CMK (cell line): ENCODE data around the gene RHOA.

ENCODE experiments used
- DNase-seq: peaks from one replicate; pipeline ENCODE4 v3.0.0-alpha.2; 2010; ENCODE audit warnings: low read depth

The RHOA gene

DNA sequence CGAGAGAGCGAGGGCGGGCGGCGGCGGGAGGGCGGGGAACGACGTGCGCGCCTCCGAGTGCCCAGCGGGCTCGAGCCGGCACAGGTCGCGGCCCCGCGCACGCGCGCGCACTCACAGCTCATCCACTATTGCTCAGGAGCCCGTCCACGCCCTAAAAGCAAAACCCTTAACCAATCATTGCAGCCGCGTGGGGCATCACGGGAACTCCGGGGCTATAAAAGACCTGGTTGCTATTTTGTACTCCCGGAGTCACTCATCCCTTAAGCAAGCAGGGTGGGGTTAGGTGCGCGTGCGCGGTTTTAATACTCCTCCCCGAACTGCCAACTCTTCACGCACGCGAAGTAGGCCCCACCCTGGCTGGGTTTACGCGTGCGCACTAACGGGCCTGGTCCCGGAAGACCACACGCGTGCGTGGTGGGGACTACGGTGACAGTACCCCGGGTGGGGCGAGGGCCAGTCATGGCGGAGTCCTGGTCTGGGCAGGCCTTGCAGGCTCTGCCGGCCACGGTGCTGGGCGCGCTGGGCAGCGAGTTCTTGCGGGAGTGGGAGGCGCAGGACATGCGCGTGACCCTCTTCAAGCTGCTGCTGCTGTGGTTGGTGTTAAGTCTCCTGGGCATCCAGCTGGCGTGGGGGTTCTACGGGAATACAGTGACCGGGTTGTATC lies at the start of gene RHOA, which contains the start of gene TCTA:
RHOA (minus strand) TSS at position 9 of the 664 bp plus-strand sequence. CDS start 36,387 bp downstream, outside the sequence.
TCTA (plus strand) TSS at position 456 of the 664 bp plus-strand sequence; CDS start at position 460, 4 bp downstream.
- peak; percentile 99 for DNase-seq

DNA sequence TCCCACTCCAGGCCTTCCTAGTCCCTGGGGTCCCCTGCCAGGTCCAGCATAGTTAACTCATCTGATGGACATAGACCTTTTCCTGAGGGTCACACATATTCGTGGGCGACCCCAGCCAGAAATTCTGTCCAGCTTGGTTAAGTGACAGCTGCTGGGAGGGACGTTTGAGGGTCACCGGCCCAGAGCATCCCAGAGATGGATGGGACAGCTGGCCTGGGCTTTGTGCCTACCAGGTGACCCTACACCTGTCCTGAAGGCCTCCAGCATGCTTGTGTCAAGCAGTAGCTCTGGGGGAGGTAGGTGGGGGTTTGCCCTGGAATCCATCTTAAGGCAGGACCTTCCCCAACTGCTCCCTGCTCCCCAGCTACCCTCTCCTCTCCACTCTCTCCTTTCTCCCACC lies 49.2 kb upstream of the RHOA start:
- no peak for DNase-seq

- no peak for DNase-seq
Measured at GRCh38 chr3:49460188-49460890, 48.6 kb upstream of the RHOA start.

GRCh38 chr3:49456466-49456865 lies 44.7 kb upstream of the RHOA start:
- DNase-seq = no peak

GRCh38 chr3:49454898-49455681 lies 43.3 kb upstream of the RHOA start:
- DNase-seq = no peak

- no peak for DNase-seq
Measured at GRCh38 chr3:49454458-49454857, 42.7 kb upstream of the RHOA start.

DNA sequence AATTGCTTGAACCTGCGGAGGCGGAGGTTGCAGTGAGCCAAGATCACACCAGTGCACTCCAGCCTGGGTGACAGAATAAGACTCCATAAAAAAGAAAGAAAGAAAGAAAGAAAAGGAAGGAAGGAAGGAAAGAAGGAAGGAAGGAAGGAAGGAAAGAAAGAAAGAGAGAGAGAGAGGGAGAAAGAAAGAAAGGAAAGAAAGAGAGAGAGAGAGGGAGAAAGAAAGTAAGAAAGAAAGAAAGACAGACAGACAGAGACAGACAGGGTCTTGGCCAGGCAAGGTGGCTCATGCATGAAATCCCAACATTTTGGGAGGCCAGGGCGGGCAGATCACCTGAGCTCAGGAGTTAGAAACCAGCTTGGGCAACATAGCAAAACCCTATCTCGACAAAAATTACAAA lies 41.8 kb upstream of the RHOA start:
- no peak for DNase-seq

DNA sequence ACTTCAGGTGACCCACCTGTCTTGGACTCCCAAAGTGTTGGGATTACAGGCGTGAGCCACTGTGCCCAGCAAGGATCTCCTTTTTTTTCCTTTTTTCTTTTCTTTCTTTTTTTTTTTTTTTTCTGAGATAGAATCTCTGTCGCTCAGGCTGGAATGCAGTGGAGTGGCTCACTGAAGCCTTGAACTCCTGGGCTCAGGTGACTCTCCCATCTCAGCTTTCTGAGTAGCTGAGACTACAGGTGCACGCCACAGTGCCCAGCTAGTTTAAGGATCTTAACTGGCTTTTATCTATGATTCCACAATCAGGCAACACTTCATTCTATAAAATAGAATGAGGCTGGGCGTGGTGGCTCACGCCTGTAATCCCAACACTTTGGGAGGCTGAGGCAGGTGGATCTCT lies 33.6 kb upstream of the RHOA start:
- no peak for DNase-seq

DNA sequence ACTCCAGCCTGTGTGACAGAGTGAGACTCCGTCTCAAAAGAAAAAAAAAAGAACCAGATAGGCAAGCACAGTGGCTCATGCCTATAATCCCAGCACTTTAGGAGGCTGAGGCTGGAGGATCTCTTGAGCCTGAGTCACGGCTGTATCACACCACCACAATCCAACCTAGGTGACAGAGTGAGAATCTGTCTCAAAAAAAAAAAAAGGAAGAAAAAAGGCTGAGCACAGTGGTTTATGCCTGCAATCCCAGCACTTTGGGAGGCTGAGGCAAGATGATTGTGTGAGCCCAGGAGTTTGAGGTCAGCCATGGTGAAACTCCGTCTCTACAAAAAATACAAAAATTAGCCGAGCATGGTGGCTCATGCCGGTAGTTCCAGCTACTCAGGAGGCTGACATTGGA lies 23.0 kb upstream of the RHOA start:
- DNase-seq = no peak

- no peak for DNase-seq
Measured at GRCh38 chr3:49428752-49429080, 16.9 kb upstream of the RHOA start.

- no peak for DNase-seq
Measured at GRCh38 chr3:49427586-49427985, 15.8 kb upstream of the RHOA start.

- no peak for DNase-seq
Measured at GRCh38 chr3:49424816-49425215, 13.0 kb upstream of the RHOA start.

DNA sequence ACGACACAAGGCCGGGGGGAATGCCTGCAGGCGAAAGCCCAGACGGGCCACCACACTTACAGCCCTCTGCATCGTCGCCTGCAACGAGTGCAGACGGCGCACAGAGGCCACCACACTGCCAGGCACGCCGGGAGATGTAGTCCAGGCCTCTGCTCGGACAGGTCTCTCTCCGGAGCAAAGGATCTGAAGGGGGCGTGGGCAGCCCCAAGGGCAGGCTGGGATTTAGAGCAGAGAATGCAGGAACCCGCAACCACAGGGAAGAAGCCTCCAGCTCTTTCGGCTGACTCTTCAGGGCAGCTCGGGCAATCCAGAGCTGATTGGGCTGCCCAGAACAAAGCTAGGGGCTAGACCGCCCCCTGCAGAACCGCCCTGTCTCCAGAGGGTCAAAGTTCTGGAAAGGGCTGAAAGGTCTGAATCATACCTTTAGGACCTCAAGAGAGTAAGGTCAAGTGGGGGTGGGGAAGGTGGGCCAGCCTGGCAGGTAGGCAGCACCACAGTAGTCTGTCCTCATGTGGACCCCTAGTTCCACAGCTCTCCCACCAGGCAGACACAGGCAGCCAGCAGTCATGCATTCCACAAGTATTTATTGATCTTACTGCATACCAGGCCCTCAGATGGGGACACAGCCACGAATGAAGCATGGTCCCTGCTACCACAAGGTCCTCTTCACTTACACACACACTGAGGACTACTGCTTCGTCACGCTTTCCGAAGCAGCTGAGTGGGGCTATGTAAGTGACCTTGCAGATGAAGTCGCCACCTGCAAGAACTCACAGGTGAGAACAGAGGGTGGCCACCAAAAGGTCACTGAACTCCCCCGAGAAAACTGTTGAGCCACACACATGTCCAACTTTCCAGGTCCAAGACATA lies 10.8 kb upstream of the RHOA start, which contains the start of gene AMT:
AMT (minus strand) TSS at position 95 of the 870 bp plus-strand sequence; CDS start at position 72, 23 bp downstream.
- DNase-seq = no peak

DNA sequence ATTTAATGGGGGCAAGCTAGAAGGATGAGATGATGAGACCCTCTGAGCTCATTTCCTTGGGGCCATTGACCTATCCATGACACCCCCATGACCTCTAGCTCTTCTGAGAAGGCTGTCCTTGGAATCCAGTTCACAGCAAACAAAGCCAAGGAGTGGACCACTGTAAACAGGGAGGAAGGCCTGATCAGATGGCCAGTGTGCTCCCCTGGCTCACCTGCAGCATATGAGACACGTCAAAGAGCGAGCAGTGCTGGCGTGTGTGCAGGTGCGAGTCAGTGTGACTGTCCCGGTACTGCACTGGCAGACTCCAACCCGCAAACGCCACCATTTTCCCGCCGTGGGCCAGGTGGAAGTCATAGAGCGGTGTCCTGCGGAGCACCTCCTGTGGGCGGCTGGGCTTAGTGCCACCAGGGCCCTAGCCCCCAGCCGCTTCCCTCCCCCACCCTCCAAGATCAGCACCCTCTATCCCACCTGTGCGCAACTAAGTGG lies 10.2 kb upstream of the RHOA start:
- DNase-seq = no peak

GRCh38 chr3:49417516-49418120 lies 5.8 kb upstream of the RHOA start:
- DNase-seq = no peak

- no peak for DNase-seq
Measured at GRCh38 chr3:49416867-49417266, 5.1 kb upstream of the RHOA start.

- peak; percentile 81 for DNase-seq
Measured at GRCh38 chr3:49415931-49416601, 4.3 kb upstream of the RHOA start.

GRCh38 chr3:49414753-49415152 lies 3.0 kb upstream of the RHOA start:
- no peak for DNase-seq

DNA sequence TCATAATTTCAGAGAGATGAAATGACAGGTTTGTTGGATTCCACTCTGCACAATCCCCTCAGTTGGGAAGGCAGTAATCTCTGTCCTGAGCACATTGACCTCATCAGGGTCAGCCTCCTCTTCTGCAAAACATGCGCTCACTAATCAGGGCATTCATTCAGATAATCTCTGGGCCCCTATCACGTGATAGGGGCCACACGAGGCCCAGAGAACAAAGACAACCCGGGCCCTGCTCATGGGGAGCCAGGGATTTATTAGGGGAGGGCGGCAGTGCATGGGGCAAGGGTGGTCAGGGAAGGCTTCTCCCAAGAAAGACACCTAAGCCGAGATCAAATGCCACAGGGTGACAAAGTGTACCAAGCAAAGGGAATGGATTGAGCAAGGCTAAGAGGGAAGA lies 1.6 kb upstream of the RHOA start:
- DNase-seq = no peak

- no peak for DNase-seq
Measured at GRCh38 chr3:49412632-49413337, 1.0 kb upstream of the RHOA start.
